Astrocyte of the hippocampus (primary cell): Measurements from ENCODE around the gene DBNDD1.
"Not testable (repeated sequence)": the region's sequence is repeated elsewhere in the genome, so short reads cannot be mapped to it uniquely, and the experiment has no call there.

Experiments
- DNase-seq: peaks from one replicate; pipeline ENCODE4 v3.0.0; 2011; ENCODE audit warnings: low read depth, low spot score

DBNDD1 gene

GRCh38 chr16:90011908-90012501 is 7.3 kb downstream of the DBNDD1 start:
- no peak for DNase-seq

- DNase-seq: no peak
These were observed 7.8 kb downstream of the DBNDD1 start for GRCh38 chr16:90011508-90011819.

GRCh38 chr16:90010676-90011507 is 8.4 kb downstream of the DBNDD1 start:
- no peak for DNase-seq

GRCh38 chr16:90009172-90009899 is 9.9 kb downstream of the DBNDD1 start:
- DNase-seq: no peak

DNA sequence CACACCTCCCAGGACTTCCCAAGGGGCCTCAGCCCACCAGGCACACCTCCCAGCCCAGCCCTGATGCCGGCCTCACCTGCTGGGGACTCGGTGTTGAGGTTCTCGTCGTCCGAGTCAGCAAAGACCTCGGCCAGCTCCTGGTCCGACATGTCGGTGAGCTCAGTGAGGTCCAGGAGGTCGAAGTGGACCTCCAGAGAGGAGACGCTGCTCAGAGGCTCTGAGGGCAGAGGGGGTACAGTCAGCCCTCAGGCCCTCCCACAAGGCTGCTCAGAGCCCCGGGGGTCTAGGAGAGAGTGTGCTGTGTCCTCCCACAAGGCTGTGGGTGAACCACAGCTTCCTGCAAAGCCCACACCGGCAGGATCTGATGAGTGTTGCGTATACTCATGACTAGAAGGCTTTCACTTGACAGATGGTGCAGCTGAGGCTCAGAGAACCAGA is 10.5 kb downstream of the DBNDD1 start:
- DNase-seq: no peak

GRCh38 chr16:90007635-90008234 is 11.5 kb downstream of the DBNDD1 start:
- not testable (repeated sequence) for DNase-seq

DNA sequence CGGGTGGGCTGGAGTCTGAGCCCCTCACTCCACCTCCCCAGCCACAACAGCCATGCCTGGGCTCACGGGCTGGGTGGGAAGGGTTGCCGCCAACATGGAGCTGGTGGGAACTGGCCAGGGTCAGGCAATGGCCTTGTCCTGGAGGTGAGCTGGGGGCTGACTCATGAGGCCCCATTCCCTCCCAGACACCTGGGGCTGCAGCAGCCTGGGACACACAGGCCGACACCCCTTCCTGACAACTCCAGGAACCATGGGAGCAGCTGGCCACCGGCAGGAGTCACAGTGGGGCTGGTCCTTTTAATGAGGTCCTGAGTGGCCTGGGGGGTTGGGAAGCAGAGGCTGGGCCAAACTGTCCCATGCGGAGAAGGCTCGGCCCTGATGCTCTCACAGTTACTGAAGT is 12.2 kb downstream of the DBNDD1 start:
- DNase-seq: no peak

DNA sequence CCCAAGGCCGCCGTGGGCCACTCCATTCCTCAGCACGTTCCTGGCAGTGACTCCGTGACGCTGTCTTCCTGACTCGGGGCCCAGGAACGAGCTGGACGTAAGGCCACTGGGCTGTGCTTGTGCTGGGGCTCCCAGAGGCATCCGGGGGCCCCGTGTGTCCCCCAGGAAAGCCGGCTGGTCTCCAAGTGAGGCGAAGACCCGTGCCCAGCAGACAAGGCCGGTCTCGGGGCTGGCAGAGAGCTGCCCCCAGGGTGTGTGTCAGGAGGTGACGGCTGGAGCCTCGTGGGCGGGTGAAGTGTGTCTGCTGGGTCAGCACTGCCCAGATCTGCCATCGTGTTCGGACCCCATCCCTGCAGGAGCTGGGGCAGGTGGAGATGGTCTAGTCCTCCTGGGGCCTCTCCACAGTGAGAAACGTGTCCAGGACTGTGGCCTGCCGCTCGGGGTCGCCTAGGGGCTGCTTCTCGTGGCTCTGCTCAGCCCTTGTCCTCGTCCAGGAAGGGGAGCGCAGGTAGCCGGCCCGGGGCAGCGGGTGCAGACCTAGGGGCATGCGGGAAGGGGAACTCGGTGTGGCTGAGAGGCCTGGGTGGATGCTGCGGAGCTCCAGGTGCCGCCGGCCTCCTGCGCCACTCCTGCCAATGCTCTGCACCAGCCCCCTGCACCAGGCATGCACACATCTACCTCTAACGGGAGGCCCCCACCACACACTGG is 13.1 kb downstream of the DBNDD1 start:
- no peak for DNase-seq

GRCh38 chr16:90004577-90004976 is 14.7 kb downstream of the DBNDD1 start:
- DNase-seq: no peak

- DNase-seq: no peak
These were observed 16.5 kb downstream of the DBNDD1 start for GRCh38 chr16:90002759-90003158.

- no peak for DNase-seq
These were observed 17.3 kb downstream of the DBNDD1 start for GRCh38 chr16:90001761-90002503.

DNA sequence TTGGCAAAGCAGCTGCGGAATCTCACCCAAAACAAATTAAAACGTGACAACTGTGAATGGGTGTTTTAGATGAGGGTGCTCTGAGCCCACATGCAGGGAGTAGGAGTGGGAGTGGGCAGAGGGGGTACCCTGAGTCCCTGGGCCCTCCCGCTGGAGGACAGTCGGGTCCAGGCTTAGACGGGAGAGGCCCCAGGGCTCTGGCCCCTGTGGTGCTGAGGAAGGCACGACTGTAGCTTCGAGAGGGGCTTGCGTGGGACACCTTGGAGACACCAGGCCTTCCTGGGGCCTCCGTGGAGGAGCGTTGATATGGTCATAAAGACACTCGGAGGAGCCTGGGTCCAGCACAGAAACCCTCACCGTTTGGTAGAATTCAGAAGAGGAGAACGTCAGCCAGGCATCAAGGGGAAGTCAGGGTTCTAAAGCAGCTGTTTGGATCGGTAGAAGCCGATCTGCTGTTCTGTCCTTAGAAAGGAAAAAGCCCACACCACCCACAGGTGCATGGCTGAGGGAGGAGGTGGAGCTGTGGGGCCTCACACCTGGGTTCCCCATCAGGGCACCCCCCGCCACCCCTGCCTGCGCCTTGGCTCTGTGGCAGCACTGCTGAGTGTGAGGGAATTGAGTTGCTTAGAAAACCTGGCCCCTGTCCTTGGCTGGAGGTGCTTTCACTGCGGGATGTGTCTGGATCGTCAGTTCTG is 18.4 kb downstream of the DBNDD1 start:
- DNase-seq: no peak

- DNase-seq: no peak
These were observed 19.3 kb downstream of the DBNDD1 start for GRCh38 chr16:89999831-90000574.

DNA sequence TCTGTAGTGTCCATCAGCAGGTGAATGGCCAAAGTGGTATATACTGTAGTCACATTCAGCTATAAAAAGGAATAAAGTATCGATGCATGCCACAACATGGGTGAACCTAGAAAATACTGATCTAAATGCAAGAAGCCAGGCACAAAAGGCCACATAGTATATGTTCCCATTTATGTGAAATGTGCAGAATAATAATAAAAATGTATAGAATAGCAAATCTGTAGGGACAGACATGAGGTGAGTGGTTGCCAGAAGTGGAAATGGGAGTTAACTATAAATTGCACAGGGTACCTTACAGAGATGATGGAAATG is 23.1 kb downstream of the DBNDD1 start:
- no peak for DNase-seq

- peak; percentile 68 for DNase-seq
These were observed 23.6 kb downstream of the DBNDD1 start for GRCh38 chr16:89995475-89996177.

DNA sequence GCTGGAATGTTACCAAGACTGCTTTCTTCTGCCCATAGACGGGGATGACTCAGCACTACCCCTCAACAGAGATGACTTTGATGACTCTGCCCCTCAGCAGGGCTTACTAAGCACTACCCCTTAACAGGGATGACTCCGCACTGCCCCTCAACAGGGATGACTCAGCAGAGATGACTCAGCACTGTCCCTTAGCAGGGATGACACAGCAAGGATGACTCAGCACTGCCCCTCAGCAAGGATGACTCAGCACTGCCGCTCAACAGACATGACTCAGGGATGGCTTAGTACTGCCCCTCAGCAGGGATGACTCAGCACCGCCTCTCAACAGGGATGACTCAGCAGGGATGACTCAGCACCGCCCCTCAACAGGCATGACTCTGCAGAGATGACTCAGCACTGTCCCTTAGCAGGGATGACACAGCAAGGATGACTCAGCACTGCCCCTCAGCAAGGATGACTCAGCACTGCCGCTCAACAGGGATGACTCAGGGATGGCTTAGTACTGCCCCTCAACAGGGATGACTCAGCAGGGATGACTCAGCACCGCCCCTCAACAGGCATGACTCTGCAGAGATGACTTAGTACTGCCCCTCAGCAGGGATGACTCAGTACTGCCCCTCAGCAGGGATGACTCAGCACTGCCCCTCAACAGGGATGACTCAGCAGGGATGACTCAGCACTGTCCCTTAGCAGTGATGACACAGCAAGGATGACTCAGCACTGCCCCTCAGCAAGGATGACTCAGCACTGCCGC is 24.4 kb downstream of the DBNDD1 start:
- DNase-seq: peak; percentile 72

DNA sequence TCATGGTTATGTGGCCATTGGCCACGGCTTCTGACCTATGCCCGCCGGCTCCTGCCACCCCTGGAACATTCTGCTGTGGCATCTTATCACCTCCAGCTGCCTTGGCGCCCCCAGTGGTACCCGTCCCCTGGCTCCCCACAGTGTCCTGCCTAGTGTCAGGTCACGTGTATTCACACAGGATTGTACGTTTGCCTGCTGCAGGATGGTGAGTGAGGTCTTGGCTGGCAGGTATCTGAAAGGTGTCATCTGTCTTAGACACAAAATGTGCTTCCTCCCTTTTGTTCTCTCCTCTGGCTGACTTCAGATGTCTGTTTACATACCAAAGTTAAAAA is 24.9 kb downstream of the DBNDD1 start:
- no peak for DNase-seq

DNA sequence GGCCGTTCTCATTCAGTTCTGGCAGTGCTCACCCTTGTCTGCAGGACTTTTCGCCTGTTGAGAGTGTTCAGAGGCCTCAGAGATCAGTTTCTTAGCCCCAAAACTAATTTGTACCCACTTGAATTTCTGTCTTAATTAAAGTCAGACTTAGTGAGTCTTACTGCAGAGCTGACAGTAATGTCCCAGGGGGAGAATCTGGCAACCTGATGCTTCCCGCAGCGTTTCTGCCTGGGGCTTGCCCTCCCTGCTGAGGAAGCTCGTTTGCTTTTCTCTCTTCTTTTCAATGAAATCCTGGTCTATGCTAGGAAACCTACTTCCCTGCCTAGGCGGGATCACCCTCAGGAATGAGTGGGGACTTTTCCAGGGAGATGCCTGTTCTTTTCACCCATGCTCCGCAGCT is 25.3 kb downstream of the DBNDD1 start:
- DNase-seq: no peak

DNA sequence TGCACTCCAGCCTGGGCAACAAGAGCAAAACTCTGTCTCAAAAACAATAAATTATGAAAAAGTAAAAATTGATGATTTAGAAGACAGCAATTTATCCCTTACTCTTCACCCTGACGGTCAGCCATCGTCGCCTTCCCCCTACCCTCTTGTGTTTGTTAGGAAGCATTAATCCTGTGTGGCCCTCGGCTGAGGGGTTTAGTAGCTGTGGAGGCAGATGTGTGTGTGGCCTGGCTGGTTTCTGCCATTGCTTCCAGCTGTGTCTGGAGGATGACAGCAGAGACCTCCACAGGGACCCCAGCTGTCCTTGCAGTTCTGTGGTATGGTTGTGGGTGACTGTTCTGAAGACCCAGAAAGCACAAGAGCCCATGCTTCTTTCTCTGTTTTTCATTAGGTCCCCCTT is 25.9 kb downstream of the DBNDD1 start:
- DNase-seq: no peak
